ENCODE measurements around the gene CELF2. TPM values are rescaled to one million over a fixed set of nuclear protein-coding genes. Genes with fewer than 3 reads are reported as not detected.

The CELF2 gene
- total RNA-seq, 6 donors from 2014 or later, result 82.7 to 193 (median 120) TPM

DNA sequence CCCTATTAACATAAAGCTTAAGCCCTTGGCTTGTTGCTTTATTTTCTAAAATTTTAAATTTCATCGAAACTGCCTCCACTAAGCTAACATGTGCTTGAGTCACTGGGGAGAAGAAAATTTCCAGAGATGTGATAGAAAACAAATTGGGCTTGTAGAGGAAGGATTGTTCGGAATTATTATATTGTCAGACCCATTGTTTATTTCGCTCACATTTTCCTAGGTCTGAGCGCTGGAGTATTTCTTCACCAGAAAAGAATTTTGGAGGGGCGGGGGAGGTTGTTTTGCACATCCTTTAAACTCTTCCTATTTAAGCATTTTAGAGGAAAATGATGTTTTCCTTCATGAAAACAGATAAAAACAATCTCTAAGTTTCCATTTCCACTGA lies 29.1 kb downstream of the CELF2 start:
- DNase-seq, result no peak
- Histone ChIP-seq H3K9me3 (no peaks in the 10 kb centered on the region), H3K36me3 (peaks cover 0 to 5% (median 0%) of the 10 kb centered on the region in 4 donors), H3K27me3 (no peaks in the 10 kb centered on the region), H3K4me1 (peaks cover 4 to 14% (median 11%) of the 10 kb centered on the region in 4 donors), H3K27ac (no peak overlapping the region), H3K4me3 (no peak overlapping the region)
- peak in 1 of 2 donors; percentile 69 for ATAC-seq (ENCODE audit: low FRiP score in 2 of 2)
- WGBS, 2 donors, result 81 to 86% methylated on average over 5 of the region's 5 CpGs
- TF ChIP-seq EP300 (IDR thresholded peaks at IDR 0.05), result no peak
- no peak for TF ChIP-seq POLR2A (IDR thresholded peaks at IDR 0.05)
- TF ChIP-seq, protein P1, sequence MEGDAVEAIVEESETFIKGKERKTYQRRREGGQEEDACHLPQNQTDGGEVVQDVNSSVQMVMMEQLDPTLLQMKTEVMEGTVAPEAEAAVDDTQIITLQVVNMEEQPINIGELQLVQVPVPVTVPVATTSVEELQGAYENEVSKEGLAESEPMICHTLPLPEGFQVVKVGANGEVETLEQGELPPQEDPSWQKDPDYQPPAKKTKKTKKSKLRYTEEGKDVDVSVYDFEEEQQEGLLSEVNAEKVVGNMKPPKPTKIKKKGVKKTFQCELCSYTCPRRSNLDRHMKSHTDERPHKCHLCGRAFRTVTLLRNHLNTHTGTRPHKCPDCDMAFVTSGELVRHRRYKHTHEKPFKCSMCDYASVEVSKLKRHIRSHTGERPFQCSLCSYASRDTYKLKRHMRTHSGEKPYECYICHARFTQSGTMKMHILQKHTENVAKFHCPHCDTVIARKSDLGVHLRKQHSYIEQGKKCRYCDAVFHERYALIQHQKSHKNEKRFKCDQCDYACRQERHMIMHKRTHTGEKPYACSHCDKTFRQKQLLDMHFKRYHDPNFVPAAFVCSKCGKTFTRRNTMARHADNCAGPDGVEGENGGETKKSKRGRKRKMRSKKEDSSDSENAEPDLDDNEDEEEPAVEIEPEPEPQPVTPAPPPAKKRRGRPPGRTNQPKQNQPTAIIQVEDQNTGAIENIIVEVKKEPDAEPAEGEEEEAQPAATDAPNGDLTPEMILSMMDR (IDR thresholded peaks at IDR 0.05), result no peak
- TF ChIP-seq POLR2AphosphoS5 (IDR thresholded peaks at IDR 0.05), result no peak

DNA sequence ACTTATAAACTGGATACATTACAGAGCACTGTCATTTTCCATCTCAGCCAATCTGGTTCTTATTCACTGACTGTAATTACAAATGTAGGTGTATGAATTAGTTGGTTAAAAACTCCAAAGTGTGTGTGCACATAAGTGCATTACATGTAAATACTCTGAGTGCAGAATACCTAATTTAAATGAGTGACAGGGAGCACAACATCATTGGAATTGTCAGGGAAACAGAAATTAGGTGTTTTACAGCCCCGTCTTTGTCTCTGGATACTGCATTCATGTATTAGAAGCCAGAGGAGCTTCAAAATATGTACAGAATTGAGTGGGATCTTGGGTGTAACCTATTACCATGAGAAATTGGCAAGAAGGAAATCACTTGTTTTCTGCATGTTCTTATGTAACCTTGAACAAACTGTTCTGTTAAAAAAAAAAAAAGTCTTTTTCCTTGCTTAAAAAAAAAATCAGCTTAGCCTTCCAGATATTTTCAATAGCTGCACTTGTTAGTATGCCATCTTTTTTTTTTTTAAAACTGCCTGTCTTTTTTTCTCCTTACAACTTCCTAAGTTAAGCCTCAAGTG lies 31.1 kb downstream of the CELF2 start:
- peak in 1 of 2 donors; percentile 80 for ATAC-seq (ENCODE audit: low FRiP score in 2 of 2)
- no peak overlapping the region for H3K27ac ChIP-seq
- H3K4me3 ChIP-seq, result no peak overlapping the region

DNA sequence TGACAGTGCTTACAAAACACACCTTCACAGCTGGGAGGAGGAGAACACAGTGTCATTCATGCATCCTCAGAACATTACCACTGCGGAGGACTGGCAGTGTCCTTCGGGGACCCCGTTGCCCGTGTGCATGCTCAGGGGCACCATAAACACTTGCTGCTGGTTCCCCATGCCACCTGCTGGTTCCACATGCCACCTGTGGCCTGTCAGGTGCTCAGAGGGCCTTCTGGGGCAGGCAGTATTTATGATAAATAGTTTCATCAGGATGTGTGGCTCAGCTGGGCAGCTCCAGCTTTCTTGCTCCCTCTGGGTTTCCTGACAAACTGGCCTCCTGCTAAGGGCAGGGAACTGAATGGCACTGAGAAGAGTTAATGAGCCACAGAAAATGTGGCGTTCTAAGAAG lies 32.1 kb downstream of the CELF2 start:
- peak overlapping the region in 1 of 4 donors; percentile 30 for H3K27ac ChIP-seq

More for the DNA sequence above, 31.1 kb downstream of the CELF2 start:
- TF ChIP-seq EP300 (IDR thresholded peaks at IDR 0.05), result no peak
- TF ChIP-seq POLR2A (IDR thresholded peaks at IDR 0.05), result no peak
- TF ChIP-seq, protein P1 (IDR thresholded peaks at IDR 0.05), result no peak
- TF ChIP-seq POLR2AphosphoS5 (IDR thresholded peaks at IDR 0.05), result no peak
- DNase-seq, result no peak
- peaks cover 0 to 1% (median 0%) of the 10 kb centered on the region in 4 donors for H3K36me3 ChIP-seq
- H3K9me3 ChIP-seq, result no peaks in the 10 kb centered on the region
- 0 to 69% methylated on average over 1 of the region's 1 CpG for WGBS, 2 donors
- no peaks in the 10 kb centered on the region for H3K27me3 ChIP-seq
- H3K4me1 ChIP-seq, result peaks cover 4 to 14% (median 11%) of the 10 kb centered on the region in 4 donors

DNA sequence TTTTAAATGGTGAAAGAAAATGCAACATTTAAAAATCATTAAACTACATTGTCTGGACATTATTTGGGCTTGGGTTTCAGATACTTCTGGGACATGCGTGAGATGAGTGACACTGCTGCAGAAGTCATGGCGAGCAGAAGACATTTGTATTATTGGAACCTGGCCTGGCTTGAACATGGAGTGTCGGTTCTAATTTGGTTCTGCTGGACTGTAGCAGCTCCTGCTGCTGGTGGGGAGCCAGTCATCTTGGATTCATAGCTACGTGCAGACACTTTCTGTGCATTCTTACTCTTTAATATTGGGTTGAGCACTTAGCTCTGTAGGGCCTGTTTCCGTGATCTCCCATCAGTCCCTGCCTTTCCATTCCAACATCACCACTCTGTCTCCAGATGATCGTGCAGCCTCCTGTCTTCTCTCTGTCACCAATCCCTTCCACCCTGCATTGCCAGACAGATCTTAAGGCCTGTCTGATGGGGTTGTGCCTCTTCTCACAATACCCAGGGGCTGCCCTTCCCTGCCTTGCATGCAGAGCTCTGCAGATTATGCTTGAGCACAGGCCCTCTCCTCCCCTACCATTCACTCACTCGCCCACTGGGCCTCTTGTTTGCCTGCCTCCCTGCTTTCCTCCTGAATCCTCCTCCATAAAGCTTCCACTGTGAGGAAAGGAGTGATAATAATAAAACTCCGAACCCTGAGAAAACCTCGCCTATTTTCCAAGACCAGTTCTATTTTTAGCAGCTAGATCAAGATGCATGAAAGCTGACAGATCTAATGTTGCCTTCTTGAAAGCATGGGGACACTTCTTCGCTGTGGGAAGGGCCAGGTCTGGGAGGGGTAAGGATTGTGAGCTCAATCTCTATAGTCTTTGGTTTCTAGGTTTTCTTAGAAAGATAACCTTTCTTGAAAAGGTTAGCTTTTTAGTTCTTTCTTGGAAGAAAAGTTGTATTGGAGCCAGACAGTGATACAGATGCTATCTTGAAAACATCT lies 32.9 kb downstream of the CELF2 start:
- peak overlapping the region in 3 of 4 donors; percentile 17 to 30 (median 18) for H3K27ac ChIP-seq

More for the DNA sequence above, 32.1 kb downstream of the CELF2 start:
- no peaks in the 10 kb centered on the region for H3K36me3 ChIP-seq
- DNase-seq (no peak), ATAC-seq (ENCODE audit: low FRiP score in 2 of 2) (no peak)
- TF ChIP-seq POLR2AphosphoS5 (IDR thresholded peaks at IDR 0.05) (no peak), EP300 (IDR thresholded peaks at IDR 0.05) (no peak), POLR2A (IDR thresholded peaks at IDR 0.05) (no peak)
- TF ChIP-seq, protein P1 (IDR thresholded peaks at IDR 0.05), result no peak
- WGBS, 2 donors, result 84 to 86% methylated on average over 5 of the region's 5 CpGs
- peaks cover 4 to 14% (median 11%) of the 10 kb centered on the region in 4 donors for H3K4me1 ChIP-seq
- no peaks in the 10 kb centered on the region for H3K9me3 ChIP-seq
- H3K4me3 ChIP-seq, result no peak overlapping the region
- H3K27me3 ChIP-seq, result no peaks in the 10 kb centered on the region

More for the DNA sequence above, 32.9 kb downstream of the CELF2 start:
- TF ChIP-seq EP300 (IDR thresholded peaks at IDR 0.05), result no peak
- TF ChIP-seq POLR2A (IDR thresholded peaks at IDR 0.05), result no peak
- no peak for TF ChIP-seq POLR2AphosphoS5 (IDR thresholded peaks at IDR 0.05)
- TF ChIP-seq, protein P1 (IDR thresholded peaks at IDR 0.05), result no peak
- Histone ChIP-seq H3K36me3 (no peaks in the 10 kb centered on the region), H3K4me1 (peaks cover 4 to 14% (median 11%) of the 10 kb centered on the region in 4 donors), H3K27me3 (no peaks in the 10 kb centered on the region), H3K9me3 (no peaks in the 10 kb centered on the region), H3K4me3 (no peak overlapping the region)
- no peak for DNase-seq
- WGBS, 2 donors, result 75 to 84% methylated on average over 10 of the region's 10 CpGs
- ATAC-seq (ENCODE audit: low FRiP score in 2 of 2), result no peak
